Liver (tissue), 9 donors: Measurements from ENCODE around the gene CRYBA2. TPM values are rescaled to one million over a fixed set of nuclear protein-coding genes. Genes with fewer than 3 reads are reported as not detected.

Source experiments
- DNase-seq: peaks from one replicate; pipeline ENCODE4 v3.0.0-alpha.2; 2017; ENCODE audit warnings: low spot score
- H3K27ac ChIP-seq, 2 donors: one replicate each; pipeline ENCODE4 v1.7.0; 2013; ENCODE audit warnings: inconsistent platforms in 2 of 2, low read length in 2 of 2, control low read depth in 1 of 2, low read depth in 1 of 2, mild to moderate bottlenecking in 1 of 2
- H3K27me3 ChIP-seq, 4 donors: one replicate each; pipeline versions ENCODE4 v1.6.1 to v1.7.0; 2013; ENCODE audit warnings: low read length in 3 of 4, inconsistent platforms in 1 of 4, mild to moderate bottlenecking in 1 of 4, moderate library complexity in 1 of 4; ENCODE audit not compliant: control insufficient read depth in 4 of 4, insufficient read depth in 4 of 4
- H3K36me3 ChIP-seq, 4 donors: one replicate each; pipeline versions ENCODE4 v1.6.1 to v1.7.0; 2013; ENCODE audit warnings: low read length in 3 of 4, mild to moderate bottlenecking in 3 of 4, low read depth in 1 of 4, moderate library complexity in 1 of 4; ENCODE audit not compliant: control insufficient read depth in 4 of 4, insufficient read depth in 3 of 4
- H3K4me1 ChIP-seq, 4 donors: one replicate each; pipeline versions ENCODE4 v1.6.1 to v1.7.0; 2013; ENCODE audit warnings: low read length in 3 of 4, mild to moderate bottlenecking in 3 of 4, moderate library complexity in 1 of 4; ENCODE audit not compliant: control insufficient read depth in 4 of 4, insufficient read depth in 4 of 4
- H3K4me3 ChIP-seq, 3 donors: one replicate each; pipeline versions ENCODE4 v1.6.1 to v1.7.0; 2013; ENCODE audit warnings: low read length in 3 of 3, control low read depth in 1 of 3, low read depth in 1 of 3, mild to moderate bottlenecking in 1 of 3
- H3K9ac ChIP-seq, 2 donors: one replicate each; pipeline ENCODE4 v1.7.0; 2013; ENCODE audit warnings: low read length in 2 of 2, mild to moderate bottlenecking in 2 of 2, moderate library complexity in 2 of 2, control low read depth in 1 of 2, low read depth in 1 of 2
- H3K9me3 ChIP-seq, 4 donors: one replicate each; pipeline versions ENCODE4 v1.6.1 to v1.7.0; 2013; ENCODE audit warnings: low read length in 3 of 4; ENCODE audit not compliant: control insufficient read depth in 4 of 4
- ATF3 ChIP-seq: IDR thresholded peaks from 2 replicates; pipeline ENCODE4 v1.6.1; 2016; ENCODE audit warnings: antibody characterized with exemption
- EGR1 ChIP-seq, 2 donors: IDR thresholded peaks; 2 replicates each; pipeline ENCODE4 v1.6.1; 2016 to 2018; ENCODE audit warnings: antibody characterized with exemption in 2 of 2, low read depth in 2 of 2
- FOXA1 ChIP-seq: IDR thresholded peaks from 2 replicates; pipeline ENCODE4 v1.6.1; 2016; ENCODE audit warnings: antibody characterized with exemption
- FOXA2 ChIP-seq: IDR thresholded peaks from 2 replicates; pipeline ENCODE4 v1.6.1; 2016; ENCODE audit warnings: antibody characterized with exemption
- HNF4A ChIP-seq, 2 donors: conservative IDR thresholded peaks; 2 replicates each; pipeline ENCODE4 v1.6.1; 2016; ENCODE audit warnings: antibody characterized with exemption in 2 of 2, mild to moderate bottlenecking in 2 of 2
- HNF4G ChIP-seq: IDR thresholded peaks from 2 replicates; pipeline ENCODE4 v1.6.1; 2016; ENCODE audit warnings: antibody characterized with exemption
- JUND ChIP-seq, 2 donors: IDR thresholded peaks; 2 replicates each; pipeline ENCODE4 v1.6.1; 2016; ENCODE audit warnings: antibody characterized with exemption in 2 of 2
- MAX ChIP-seq: IDR thresholded peaks from 2 replicates; pipeline ENCODE4 v1.6.1; 2016; ENCODE audit warnings: antibody characterized with exemption
- NR2F2 ChIP-seq: IDR thresholded peaks from 2 replicates; pipeline ENCODE4 v1.6.1; 2016; ENCODE audit warnings: antibody characterized with exemption
- RAD21 ChIP-seq, 2 donors: IDR thresholded peaks; 2 replicates each; pipeline ENCODE4 v1.6.1; 2016; ENCODE audit warnings: antibody characterized with exemption in 2 of 2, mild to moderate bottlenecking in 2 of 2
- REST ChIP-seq: IDR thresholded peaks from 2 replicates; pipeline ENCODE4 v1.6.1; 2016; ENCODE audit warnings: antibody characterized with exemption, mild to moderate bottlenecking
- RXRA ChIP-seq, 2 donors: IDR thresholded peaks; 2 replicates each; pipeline ENCODE4 v1.6.1; 2017 to 2018; ENCODE audit warnings: antibody characterized with exemption in 2 of 2, mild to moderate bottlenecking in 1 of 2
- TAF1 ChIP-seq: conservative IDR thresholded peaks from 2 replicates; pipeline ENCODE4 v1.6.1; 2016; ENCODE audit warnings: antibody characterized with exemption, mild to moderate bottlenecking
- YY1 ChIP-seq: IDR thresholded peaks from 2 replicates; pipeline ENCODE4 v1.6.1; 2016; ENCODE audit warnings: antibody characterized with exemption, mild to moderate bottlenecking
- WGBS: extraction: QIAGEN DNeasy Blood & Tissue Kit; methylation state at CpG from one replicate; pipeline ENCODE4 v1.1.7; 2013; 5-methylcytosine and 5-hydroxymethylcytosine counted together
- polyA plus RNA-seq, 2 donors: library from polyadenylated mRNA; stranded (reverse) in 1 of 2; unstranded in 1 of 2; fragments of 200-250 nt in 1 of 2; fragments of >200 nt in 1 of 2; fragmentation: Nextera tagmentation in 1 of 2; extraction: Ambion mirVana in 1 of 2; gene quantifications; one replicate each; pipeline versions ENCODE4 v1.2.1 to v1.2.3, GENCODE V29; 2013 to 2015
- total RNA-seq, 2 donors: library from RNA; depleted of rRNA; stranded (reverse); fragments of >200 nt; gene quantifications; one replicate each; pipeline ENCODE4 v1.2.3, GENCODE V29; 2014
- donor health status: healthy.
- donor health status: healthy.
- donor health status: healthy.
- donor health status: healthy.
- donor health status: healthy.

CRYBA2 gene
- total RNA-seq: not detected
- polyA plus RNA-seq: not detected

GRCh38 chr2:218993345-218994315, at the start of gene CRYBA2:
TSS of gene CRYBA2 (minus strand) at chr2:218993422. CDS start at chr2:218993176, 246 bp downstream.
- WGBS: 3% methylated on average over 88 of the region's 88 CpGs
- Histone ChIP-seq H3K4me3 (peak within 1 kb of the TSS in 1 of 3 donors; percentile 43), H3K9ac (no peak within 1 kb of the TSS), H3K4me1 (peaks cover 11 to 31% (median 19%) of the 10 kb centered on the region in 4 donors), H3K36me3 (no peaks in the 10 kb centered on the region), H3K27me3 (peaks cover 10 to 23% (median 15%) of the 10 kb centered on the region in 4 donors), H3K27ac (no peak within 1 kb of the TSS), H3K9me3 (no peaks in the 10 kb centered on the region)
- no peak for DNase-seq
- TF ChIP-seq FOXA2: no peak
- no peak for TF ChIP-seq FOXA1
- TF ChIP-seq HNF4G: no peak
- TF ChIP-seq MAX: no peak
- TF ChIP-seq RAD21 (IDR thresholded peaks at IDR 0.05): no peak
- no peak for TF ChIP-seq ATF3
- no peak for TF ChIP-seq EGR1 (IDR thresholded peaks at IDR 0.05; ENCODE audit: low read depth in 2 of 2)
- TF ChIP-seq RXRA (IDR thresholded peaks at IDR 0.05): no peak
- TF ChIP-seq TAF1: no peak
- no peak for TF ChIP-seq HNF4A (conservative IDR thresholded peaks at IDR 0.05)
- TF ChIP-seq JUND (IDR thresholded peaks at IDR 0.05): no peak
- TF ChIP-seq YY1: no peak
- no peak for TF ChIP-seq NR2F2

GRCh38 chr2:219042750-219043149, 49.5 kb upstream of the CRYBA2 start:
- TF ChIP-seq RXRA (IDR thresholded peaks at IDR 0.05) (no peak), HNF4A (conservative IDR thresholded peaks at IDR 0.05) (peak; percentile 43 to 50)
- no peak for DNase-seq
- peaks cover 0 to 3% (median 0%) of the 10 kb centered on the region in 4 donors for H3K4me1 ChIP-seq
- H3K4me3 ChIP-seq: no peak overlapping the region
- H3K9me3 ChIP-seq: no peaks in the 10 kb centered on the region
- H3K36me3 ChIP-seq: no peaks in the 10 kb centered on the region
- WGBS: 67% methylated on average over 2 of the region's 2 CpGs
- H3K9ac ChIP-seq: no peak overlapping the region
- peaks cover 0 to 16% (median 6%) of the 10 kb centered on the region in 4 donors for H3K27me3 ChIP-seq
- no peak overlapping the region for H3K27ac ChIP-seq

- H3K27me3 ChIP-seq: peaks cover 0 to 16% (median 6%) of the 10 kb centered on the region in 4 donors
These were observed 48.9 kb upstream of the CRYBA2 start for GRCh38 chr2:219042157-219042556.

More at GRCh38 chr2:219042157-219042556, 48.9 kb upstream of the CRYBA2 start:
- no peaks in the 10 kb centered on the region for H3K36me3 ChIP-seq
- H3K9ac ChIP-seq: no peak overlapping the region
- no peak overlapping the region for H3K4me3 ChIP-seq
- TF ChIP-seq REST: no peak
- TF ChIP-seq HNF4G: no peak
- TF ChIP-seq EGR1 (IDR thresholded peaks at IDR 0.05; ENCODE audit: low read depth in 2 of 2): no peak
- TF ChIP-seq YY1: no peak
- peak in 1 of 2 donors; percentile 12 for TF ChIP-seq HNF4A (conservative IDR thresholded peaks at IDR 0.05)
- peaks cover 0 to 3% (median 0%) of the 10 kb centered on the region in 4 donors for H3K4me1 ChIP-seq
- 46% methylated on average over 4 of the region's 4 CpGs for WGBS
- DNase-seq: no peak
- no peaks in the 10 kb centered on the region for H3K9me3 ChIP-seq
- H3K27ac ChIP-seq: no peak overlapping the region
